GM10248 (cell line): Measurements from ENCODE around the gene HSP90B1.

Source experiments
- CTCF ChIA-PET: fragments of 300-600 bp; sonication (Branson Sonifier 250); formaldehyde crosslinking; extraction: SDS; loops from one replicate; lab custom pipeline; 2021; ENCODE audit warnings: antibody characterized with exemption; lab: Yijun Ruan, JAX
- POLR2A ChIA-PET: fragments of 350-650 bp; sonication (Branson Sonifier 250); formaldehyde crosslinking; extraction: SDS; loops from one replicate; lab custom pipeline; 2020; ENCODE audit warnings: antibody characterized with exemption; lab: Yijun Ruan, JAX
- DNase-seq: peaks from one replicate; pipeline ENCODE4 v3.0.0; 2012; ENCODE audit errors: extremely low spot score
- CTCF ChIP-seq: IDR thresholded peaks from 2 replicates; pipeline ENCODE4 v1.5.1; 2012; ENCODE audit warnings: mild to moderate bottlenecking, low read depth; ENCODE audit errors: extremely low read depth, missing control alignments, control extremely low read depth

The HSP90B1 gene

GRCh38 chr12:103930034-103930786 lies at the start of gene HSP90B1:
TSS of gene HSP90B1 (plus strand) at chr12:103930410. CDS start at chr12:103930516, 106 bp downstream.
- CTCF ChIA-PET: interaction anchor here (1.0 to 4.0 kb wide), 8 partner anchors 15 to 179 kb away, joined by 3 to 23 read pairs (median 4); no protein-coding TSS in a partner anchor
- TF ChIP-seq CTCF: no peak
- DNase-seq: peak; percentile 99
- POLR2A ChIA-PET: interaction anchor here (0.5 to 1.7 kb wide), 15 partner anchors 10 to 356 kb away, joined by 3 to 18 read pairs (median 4); partner anchors contain the start of genes HCFC2, NFYB and TDG

GRCh38 chr12:103881261-103881660 lies 48.9 kb upstream of the HSP90B1 start:
- CTCF ChIA-PET: interaction anchor here (1.2 to 3.8 kb wide), 4 partner anchors 17 to 227 kb away, joined by 4 to 51 read pairs (median 6); partner anchors contain the start of gene HSP90B1
- POLR2A ChIA-PET: no interaction called here
- TF ChIP-seq CTCF: no peak
- no peak for DNase-seq

GRCh38 chr12:103882861-103883596 lies 47.2 kb upstream of the HSP90B1 start:
- TF ChIP-seq CTCF: no peak
- DNase-seq: no peak
- CTCF ChIA-PET: interaction anchor here (0.8 to 3.8 kb wide), 11 partner anchors 9 to 226 kb away, joined by 3 to 51 read pairs (median 6); partner anchors contain the start of genes HSP90B1 and TDG
- POLR2A ChIA-PET: interaction anchor here (0.6 to 0.8 kb wide), 2 partner anchors 92 to 214 kb away, joined by 3 to 5 read pairs; no protein-coding TSS in a partner anchor

GRCh38 chr12:103883908-103884307 lies 46.3 kb upstream of the HSP90B1 start:
- ChIA-PET CTCF (interaction anchor here (0.7 to 3.8 kb wide), 26 partner anchors 9 to 225 kb away, joined by 3 to 51 read pairs (median 3); partner anchors contain the start of genes HSP90B1 and TDG), POLR2A (interaction anchor here (1.2 kb wide), 1 partner anchor 46 kb away, joined by 3 read pairs; the partner anchor contains the start of gene HSP90B1)
- DNase-seq: no peak
- TF ChIP-seq CTCF: no peak

- CTCF ChIA-PET: interaction anchor here (0.7 to 3.8 kb wide), 26 partner anchors 9 to 224 kb away, joined by 3 to 51 read pairs (median 3); partner anchors contain the start of genes HSP90B1 and TDG
Measured at GRCh38 chr12:103884316-103884715, 45.9 kb upstream of the HSP90B1 start.

More at GRCh38 chr12:103884316-103884715, 45.9 kb upstream of the HSP90B1 start:
- POLR2A ChIA-PET: interaction anchor here (1.2 kb wide), 1 partner anchor 46 kb away, joined by 3 read pairs; the partner anchor contains the start of gene HSP90B1
- DNase-seq: peak; percentile 65
- peak; percentile 58 for TF ChIP-seq CTCF
